Osteoblast (primary cell): ENCODE results near the gene MSMP. TPM values are rescaled to one million over a fixed set of nuclear protein-coding genes. Genes with fewer than 3 reads are reported as not detected.

Experiments used
- DNase-seq: peaks from one replicate; pipeline ENCODE4 v3.0.0; 2011; ENCODE audit warnings: low spot score, mixed read lengths; ENCODE audit not compliant: insufficient read length; ENCODE audit errors: missing footprints
- H2AFZ ChIP-seq: 2 replicates; pipeline ENCODE4 v1.6.0; 2011; ENCODE audit warnings: mild to moderate bottlenecking, low read length
- H3K27ac ChIP-seq: 2 replicates; pipeline ENCODE4 v1.5.1; 2011; ENCODE audit warnings: mild to moderate bottlenecking, low read depth, low read length, moderate library complexity
- H3K27me3 ChIP-seq: 2 replicates; pipeline ENCODE4 v1.6.0; 2012; ENCODE audit warnings: mild to moderate bottlenecking, control low read depth, inconsistent platforms, low read length, moderate library complexity; ENCODE audit not compliant: insufficient read depth
- H3K36me3 ChIP-seq: 2 replicates; pipeline ENCODE4 v1.5.1; 2011; ENCODE audit warnings: mild to moderate bottlenecking, low read length, control low read depth, moderate library complexity; ENCODE audit not compliant: insufficient read depth
- H3K4me1 ChIP-seq: 2 replicates; pipeline ENCODE4 v1.5.1; 2011; ENCODE audit warnings: mild to moderate bottlenecking, low read length, control low read depth, moderate library complexity; ENCODE audit not compliant: insufficient read depth
- H3K4me2 ChIP-seq: 2 replicates; pipeline ENCODE4 v1.6.0; 2011; ENCODE audit warnings: mild to moderate bottlenecking, low read length; ENCODE audit not compliant: insufficient read depth
- H3K4me3 ChIP-seq: fragments of 200-600 bp; sonication (generic); 3 replicates; pipeline ENCODE4 v1.5.1; 2012; ENCODE audit warnings: mild to moderate bottlenecking, low read length, inconsistent platforms; ENCODE audit not compliant: insufficient read depth
- H3K79me2 ChIP-seq: 2 replicates; pipeline ENCODE4 v1.6.0; 2012; ENCODE audit warnings: mild to moderate bottlenecking, low read length, control low read depth, inconsistent platforms; ENCODE audit not compliant: insufficient read depth
- H3K9me3 ChIP-seq: 2 replicates; pipeline ENCODE4 v1.5.1; 2011; ENCODE audit warnings: low read depth, low read length, control low read depth
- H4K20me1 ChIP-seq: 2 replicates; pipeline ENCODE4 v1.6.0; 2012; ENCODE audit warnings: mild to moderate bottlenecking, low read length, control low read depth; ENCODE audit not compliant: insufficient read depth
- total RNA-seq: library from RNA; depleted of rRNA; stranded (reverse); fragments of >200 nt; gene quantifications from 2 replicates; pipeline ENCODE4 v1.2.3, GENCODE V29; 2012
- TF ChIP-seq, protein P1 (sequence below): IDR thresholded peaks from 2 replicates; pipeline ENCODE4 v1.5.1; 2011; ENCODE audit warnings: mild to moderate bottlenecking, low read depth, low read length, moderate library complexity; ENCODE audit errors: extremely low read depth

MSMP gene
- total RNA-seq, 1 donor = not detected

DNA sequence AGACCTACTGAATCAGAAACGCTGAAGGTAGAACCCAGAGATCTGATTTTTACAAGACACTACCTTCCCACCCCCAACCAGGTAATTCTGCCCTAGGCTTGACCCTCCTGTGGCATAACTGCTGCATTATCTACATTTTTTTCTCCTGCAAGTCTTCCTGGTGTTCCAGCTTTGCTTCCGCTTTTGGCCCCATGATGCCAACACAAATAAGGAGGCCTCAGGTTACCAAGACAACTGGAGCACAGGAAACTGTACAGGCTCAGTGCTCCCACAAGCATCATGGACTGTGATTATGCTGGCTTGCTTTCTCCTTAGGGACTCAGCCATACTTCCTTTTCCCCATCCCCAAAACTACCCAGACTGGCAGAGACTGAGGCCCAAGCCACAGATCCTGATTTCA is 6.6 kb upstream of the MSMP start:
- H3K9me3 ChIP-seq = no peaks in the 10 kb centered on the region
- H3K4me2 ChIP-seq = peak overlapping the region; percentile 8
- H3K79me2 ChIP-seq = no peaks in the 10 kb centered on the region
- no peak overlapping the region for H3K27ac ChIP-seq
- no peaks in the 10 kb centered on the region for H3K27me3 ChIP-seq
- no peak overlapping the region for H3K4me3 ChIP-seq
- DNase-seq = no peak
- H2AFZ ChIP-seq = peak overlapping the region; percentile 47
- peaks cover 29% of the 10 kb centered on the region for H3K4me1 ChIP-seq
- no peaks in the 10 kb centered on the region for H3K36me3 ChIP-seq
- TF ChIP-seq, protein P1, sequence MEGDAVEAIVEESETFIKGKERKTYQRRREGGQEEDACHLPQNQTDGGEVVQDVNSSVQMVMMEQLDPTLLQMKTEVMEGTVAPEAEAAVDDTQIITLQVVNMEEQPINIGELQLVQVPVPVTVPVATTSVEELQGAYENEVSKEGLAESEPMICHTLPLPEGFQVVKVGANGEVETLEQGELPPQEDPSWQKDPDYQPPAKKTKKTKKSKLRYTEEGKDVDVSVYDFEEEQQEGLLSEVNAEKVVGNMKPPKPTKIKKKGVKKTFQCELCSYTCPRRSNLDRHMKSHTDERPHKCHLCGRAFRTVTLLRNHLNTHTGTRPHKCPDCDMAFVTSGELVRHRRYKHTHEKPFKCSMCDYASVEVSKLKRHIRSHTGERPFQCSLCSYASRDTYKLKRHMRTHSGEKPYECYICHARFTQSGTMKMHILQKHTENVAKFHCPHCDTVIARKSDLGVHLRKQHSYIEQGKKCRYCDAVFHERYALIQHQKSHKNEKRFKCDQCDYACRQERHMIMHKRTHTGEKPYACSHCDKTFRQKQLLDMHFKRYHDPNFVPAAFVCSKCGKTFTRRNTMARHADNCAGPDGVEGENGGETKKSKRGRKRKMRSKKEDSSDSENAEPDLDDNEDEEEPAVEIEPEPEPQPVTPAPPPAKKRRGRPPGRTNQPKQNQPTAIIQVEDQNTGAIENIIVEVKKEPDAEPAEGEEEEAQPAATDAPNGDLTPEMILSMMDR = no peak
- peaks cover 2% of the 10 kb centered on the region for H4K20me1 ChIP-seq

DNA sequence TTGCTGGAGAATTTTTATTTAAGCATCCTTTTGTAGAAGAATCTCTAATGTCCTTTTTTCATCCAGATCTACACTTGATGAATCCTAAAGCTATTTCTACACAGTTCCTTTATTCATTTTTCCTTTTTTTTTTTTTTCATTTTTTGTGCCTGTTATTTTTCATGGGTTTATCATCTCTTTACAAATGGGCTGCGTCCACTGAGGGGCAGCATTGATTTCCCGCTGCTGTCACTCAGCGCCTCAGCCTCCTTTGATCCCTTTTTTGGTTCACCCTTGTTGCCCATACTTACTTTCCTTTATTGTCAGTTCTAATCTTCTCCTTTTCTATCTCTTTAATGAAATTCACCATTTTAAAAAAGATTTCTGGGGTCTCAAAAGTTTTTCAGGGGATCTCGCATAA is 5.7 kb upstream of the MSMP start:
- no peak for DNase-seq
- H3K27ac ChIP-seq = no peak overlapping the region
- no peak overlapping the region for H3K4me2 ChIP-seq
- H2AFZ ChIP-seq = no peak overlapping the region
- H4K20me1 ChIP-seq = peaks cover 2% of the 10 kb centered on the region
- TF ChIP-seq, protein P1 = no peak
- H3K9me3 ChIP-seq = no peaks in the 10 kb centered on the region
- no peaks in the 10 kb centered on the region for H3K79me2 ChIP-seq
- H3K36me3 ChIP-seq = peaks cover 4% of the 10 kb centered on the region
- peaks cover 29% of the 10 kb centered on the region for H3K4me1 ChIP-seq
- H3K4me3 ChIP-seq = no peak overlapping the region
- H3K27me3 ChIP-seq = no peaks in the 10 kb centered on the region

DNA sequence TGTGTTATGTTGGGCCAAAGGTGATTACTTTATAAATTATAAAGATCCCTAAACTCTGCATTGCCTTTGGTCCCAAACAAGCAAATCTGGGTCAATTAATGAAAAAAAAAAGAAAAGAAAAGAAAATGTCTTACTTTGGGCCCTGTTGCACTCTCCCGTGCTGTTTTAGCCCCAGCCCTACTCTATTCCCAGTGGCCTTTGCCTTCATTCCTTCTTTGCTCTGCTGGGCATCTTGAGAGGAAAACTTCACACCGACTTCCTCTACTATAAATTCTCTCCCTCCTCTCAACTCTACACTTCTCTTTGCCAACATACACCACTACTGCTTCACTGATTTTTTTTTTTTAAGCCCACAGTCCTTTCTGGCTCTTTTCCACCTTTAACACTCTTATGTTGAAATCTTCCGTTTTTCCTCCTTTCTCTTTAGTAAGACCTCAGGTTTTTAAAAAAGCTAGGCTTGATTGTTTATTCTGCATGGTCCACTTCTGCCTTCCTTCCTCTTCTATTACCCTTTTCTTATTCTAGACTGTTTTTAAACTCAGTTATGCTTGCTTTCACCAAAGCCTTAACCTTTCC is 4.5 kb upstream of the MSMP start:
- H3K9me3 ChIP-seq = no peaks in the 10 kb centered on the region
- H3K27me3 ChIP-seq = no peaks in the 10 kb centered on the region
- H3K4me3 ChIP-seq = no peak overlapping the region
- no peaks in the 10 kb centered on the region for H3K79me2 ChIP-seq
- DNase-seq = no peak
- peaks cover 2% of the 10 kb centered on the region for H4K20me1 ChIP-seq
- TF ChIP-seq, protein P1 = no peak
- H3K36me3 ChIP-seq = peaks cover 4% of the 10 kb centered on the region
- H3K4me1 ChIP-seq = peaks cover 29% of the 10 kb centered on the region
- no peak overlapping the region for H3K27ac ChIP-seq
- no peak overlapping the region for H2AFZ ChIP-seq
- H3K4me2 ChIP-seq = peak overlapping the region; percentile 77

DNA sequence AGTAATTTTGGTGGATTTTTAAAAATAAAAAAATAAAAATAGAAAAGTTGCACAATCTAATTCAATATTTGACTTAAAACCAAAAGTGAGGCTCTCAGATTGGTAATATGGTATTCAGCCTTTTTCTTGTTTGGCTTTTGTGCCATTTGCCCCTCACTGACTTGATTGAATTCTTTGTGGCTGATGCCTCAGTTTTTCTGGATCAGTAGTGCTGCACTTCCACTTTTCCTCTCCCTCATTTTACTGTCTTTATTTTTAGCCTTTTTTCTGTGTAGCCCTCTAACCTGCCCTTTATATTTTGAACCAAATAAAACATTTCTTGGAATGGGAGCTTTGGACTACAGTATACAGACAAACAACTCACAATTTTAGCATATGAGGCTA is 3.8 kb upstream of the MSMP start:
- H3K9me3 ChIP-seq = no peaks in the 10 kb centered on the region
- H3K4me2 ChIP-seq = peak overlapping the region; percentile 77
- no peak overlapping the region for H3K27ac ChIP-seq
- peaks cover 2% of the 10 kb centered on the region for H4K20me1 ChIP-seq
- no peak for DNase-seq
- no peaks in the 10 kb centered on the region for H3K27me3 ChIP-seq
- H3K4me1 ChIP-seq = peaks cover 29% of the 10 kb centered on the region
- H3K36me3 ChIP-seq = peaks cover 8% of the 10 kb centered on the region
- no peaks in the 10 kb centered on the region for H3K79me2 ChIP-seq
- H2AFZ ChIP-seq = no peak overlapping the region
- no peak overlapping the region for H3K4me3 ChIP-seq
- TF ChIP-seq, protein P1 = no peak
